GM19397 (cell line): ENCODE data around the gene TPO.

Source experiments
- ATAC-seq: cut with Tn5 transposase; IDR thresholded peaks from one replicate; pipeline ENCODE4 v1.9.1; 2021; ENCODE audit warnings: mild to moderate bottlenecking, moderate library complexity; ENCODE audit not compliant: unreplicated experiment

The TPO gene

GRCh38 chr2:1446301-1446700 is 33.0 kb downstream of the TPO start:
- ATAC-seq = no peak

GRCh38 chr2:1448009-1448408 is 34.7 kb downstream of the TPO start:
- no peak for ATAC-seq

- no peak for ATAC-seq
Measured at GRCh38 chr2:1450915-1451314, 37.7 kb downstream of the TPO start.

GRCh38 chr2:1451422-1451821 is 38.2 kb downstream of the TPO start:
- ATAC-seq = no peak

- ATAC-seq = no peak
Measured at GRCh38 chr2:1453561-1453960, 40.3 kb downstream of the TPO start.

GRCh38 chr2:1454346-1454745 is 41.1 kb downstream of the TPO start:
- ATAC-seq = no peak

- no peak for ATAC-seq
Measured at GRCh38 chr2:1455466-1455865, 42.2 kb downstream of the TPO start.

- ATAC-seq = no peak
Measured at GRCh38 chr2:1458432-1458831, 45.2 kb downstream of the TPO start.

GRCh38 chr2:1459727-1460126 is 46.5 kb downstream of the TPO start:
- ATAC-seq = no peak

- no peak for ATAC-seq
Measured at GRCh38 chr2:1460851-1461418, 47.7 kb downstream of the TPO start.

GRCh38 chr2:1461507-1462390 is 48.5 kb downstream of the TPO start:
- ATAC-seq = no peak

GRCh38 chr2:1462994-1463393 is 49.7 kb downstream of the TPO start:
- ATAC-seq = no peak

GRCh38 chr2:1472350-1472749 is 59.1 kb downstream of the TPO start:
- ATAC-seq = no peak

- no peak for ATAC-seq
Measured at GRCh38 chr2:1476617-1477195, 63.4 kb downstream of the TPO start.

- ATAC-seq = no peak
Measured at GRCh38 chr2:1477196-1478040, 64.2 kb downstream of the TPO start.

GRCh38 chr2:1478311-1479305 is 65.3 kb downstream of the TPO start:
- ATAC-seq = no peak

- ATAC-seq = no peak
Measured at GRCh38 chr2:1479346-1479745, 66.1 kb downstream of the TPO start.

GRCh38 chr2:1480671-1481076 is 67.4 kb downstream of the TPO start:
- no peak for ATAC-seq

- no peak for ATAC-seq
Measured at GRCh38 chr2:1481406-1482252, 68.4 kb downstream of the TPO start.
